GM18517 (cell line): Measurements from ENCODE around the gene IGF1.

Source experiments
- ATAC-seq: cut with Tn5 transposase; IDR thresholded peaks from one replicate; pipeline ENCODE4 v1.9.1; 2021; ENCODE audit warnings: mild to moderate bottlenecking, moderate library complexity; ENCODE audit not compliant: unreplicated experiment

The IGF1 gene

DNA sequence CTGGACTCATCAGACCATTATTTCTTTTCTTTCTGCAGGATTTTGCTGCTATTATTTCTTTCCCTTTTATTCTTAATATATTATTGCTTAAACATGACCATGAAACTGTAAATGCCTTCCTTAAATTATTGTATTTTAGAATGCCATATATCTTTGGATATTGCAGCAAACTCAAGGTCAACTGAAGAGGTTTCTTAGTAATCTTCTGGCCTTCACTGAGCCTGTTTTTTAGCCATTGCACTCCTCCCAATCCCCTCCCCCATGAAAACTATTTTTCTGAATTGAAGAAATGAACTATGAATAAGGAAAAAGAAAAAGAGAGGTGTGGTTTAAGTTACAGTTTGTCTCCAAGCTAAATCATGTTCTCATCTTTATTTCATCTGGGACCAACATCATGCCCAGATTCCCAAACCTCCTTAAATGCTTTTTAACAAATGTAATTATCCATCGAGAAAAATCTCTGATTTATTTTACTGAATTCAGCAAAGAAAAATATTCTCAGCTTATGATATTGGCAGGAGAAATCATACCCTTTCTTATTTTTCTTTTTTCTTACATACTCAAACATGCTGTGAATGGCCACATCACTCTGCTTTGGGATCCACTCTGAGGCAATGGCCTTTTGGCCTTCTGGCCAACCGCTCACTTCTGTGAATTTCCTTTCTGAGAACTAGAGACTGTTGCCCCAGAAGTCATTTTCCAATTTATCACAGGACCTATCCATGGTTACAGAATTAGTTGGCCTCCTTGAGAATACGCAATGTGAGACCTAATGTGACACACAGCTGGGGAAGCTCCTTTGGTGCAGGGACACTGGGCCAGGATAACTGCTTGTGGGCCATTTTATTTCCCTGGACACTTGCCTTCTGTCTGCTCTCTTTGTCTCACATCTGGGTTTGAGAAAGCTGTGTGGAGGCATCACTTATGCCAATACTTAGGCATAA, 50.9 kb downstream of the IGF1 start:
- ATAC-seq, result no peak

DNA sequence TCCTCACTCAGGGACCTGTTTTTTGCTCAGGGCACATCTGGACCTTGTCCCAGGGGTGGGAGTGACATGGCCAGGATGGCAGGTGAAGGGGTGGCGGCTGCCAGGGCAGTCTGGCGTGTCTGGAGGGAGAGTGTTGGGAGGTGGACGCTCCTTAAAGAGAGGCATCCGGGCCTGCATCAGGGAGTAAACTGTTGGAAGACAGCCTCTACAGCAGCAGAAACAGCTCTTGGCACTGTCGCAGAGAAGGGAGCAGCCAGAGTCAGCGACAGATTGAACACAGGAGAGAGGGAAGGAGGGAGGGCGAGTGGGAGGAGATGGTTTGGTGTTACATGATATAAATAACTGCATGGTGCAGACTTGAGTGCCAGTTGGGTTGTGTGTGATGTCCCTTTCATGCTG, 52.8 kb downstream of the IGF1 start:
- no peak for ATAC-seq

DNA sequence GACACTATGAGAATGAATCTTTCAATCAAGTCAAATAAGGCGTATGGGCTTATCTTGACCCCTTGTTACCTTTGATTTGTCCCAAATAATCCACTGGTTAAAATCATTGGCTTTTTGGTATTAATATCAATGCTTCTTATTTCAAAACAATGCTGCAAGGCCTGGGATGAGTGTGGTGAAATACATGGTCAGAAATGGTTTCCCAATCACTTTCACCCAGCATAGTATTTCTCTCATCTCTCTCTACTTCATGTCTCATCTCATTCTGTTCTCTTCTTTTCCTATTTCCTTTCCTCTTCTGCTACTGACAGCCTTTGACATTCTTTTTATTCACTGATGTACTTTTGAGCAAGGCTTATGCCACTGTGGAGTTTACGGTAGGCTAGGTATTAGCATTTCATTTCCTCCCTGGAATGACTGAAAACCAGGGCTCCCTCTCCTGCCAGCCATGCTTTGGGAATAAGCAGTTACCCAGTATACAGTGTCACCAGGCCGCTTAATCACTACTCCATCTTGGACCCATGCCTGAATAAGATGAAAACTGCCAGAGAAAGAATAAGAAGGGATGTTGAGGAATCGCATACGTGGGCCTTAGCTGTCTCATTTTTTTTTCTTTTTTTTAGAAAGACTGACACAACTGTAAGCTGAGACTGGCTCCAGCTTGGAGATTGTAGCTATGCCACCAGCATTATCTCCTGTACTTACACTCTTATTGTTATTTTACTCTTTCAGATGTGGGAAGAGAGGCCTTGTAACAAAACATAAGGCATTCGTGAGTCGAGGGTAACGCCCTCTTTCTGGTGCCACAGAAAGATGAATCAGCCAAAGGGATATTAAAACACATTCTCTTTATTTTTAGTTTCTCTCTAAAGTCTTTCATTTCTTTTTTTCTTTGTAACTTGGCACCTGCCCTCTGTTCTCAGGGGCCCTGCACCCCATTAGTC, 53.5 kb downstream of the IGF1 start:
- ATAC-seq, result no peak

GRCh38 chr12:102425109-102426039, 55.0 kb downstream of the IGF1 start:
- ATAC-seq, result no peak

DNA sequence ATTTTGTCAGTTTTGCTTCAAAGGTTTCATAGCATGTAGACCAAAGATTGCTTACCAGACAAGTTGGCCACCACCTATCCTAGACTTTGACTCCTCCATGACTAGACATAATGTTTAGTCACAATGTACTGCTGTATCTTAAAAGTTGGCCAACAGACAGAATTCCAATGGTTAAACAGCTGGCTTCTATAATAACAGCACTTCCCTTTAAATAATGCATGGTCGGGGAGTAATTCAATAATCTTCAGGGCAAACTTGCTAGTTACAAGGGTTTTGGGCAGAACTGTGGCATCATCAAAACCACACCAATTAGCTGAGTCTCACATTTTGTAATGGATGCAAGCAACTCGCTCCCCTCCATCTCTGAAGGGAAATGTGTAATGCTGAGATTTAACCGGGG, 56.9 kb downstream of the IGF1 start:
- no peak for ATAC-seq

GRCh38 chr12:102421802-102422583, 58.4 kb downstream of the IGF1 start:
- no peak for ATAC-seq

- no peak for ATAC-seq
Observed at GRCh38 chr12:102419094-102419764, 61.1 kb downstream of the IGF1 start.

GRCh38 chr12:102417055-102417454, 63.3 kb downstream of the IGF1 start:
- ATAC-seq, result no peak

GRCh38 chr12:102415515-102415914, 64.8 kb downstream of the IGF1 start:
- no peak for ATAC-seq

DNA sequence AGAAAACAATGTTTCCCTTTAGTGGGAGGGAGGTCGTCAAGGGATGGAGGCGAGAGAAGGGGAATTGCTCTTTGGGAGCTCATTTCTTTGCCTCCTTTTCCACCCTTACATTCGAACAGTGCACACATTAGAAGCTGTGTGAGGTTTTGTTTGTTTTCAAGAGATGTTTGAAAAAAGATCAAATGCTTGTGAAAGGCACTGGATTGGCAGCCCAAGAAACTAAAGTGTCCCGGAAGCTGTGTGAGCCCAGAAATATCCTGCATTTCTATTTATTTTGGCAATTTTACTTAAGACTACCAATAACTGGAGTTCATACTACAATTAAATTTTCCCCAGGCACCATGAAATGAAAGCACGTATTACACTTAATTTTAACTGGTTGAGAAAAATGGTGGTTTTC, 67.0 kb downstream of the IGF1 start:
- ATAC-seq, result no peak

- no peak for ATAC-seq
Observed at GRCh38 chr12:102410511-102410910, 69.9 kb downstream of the IGF1 start.

DNA sequence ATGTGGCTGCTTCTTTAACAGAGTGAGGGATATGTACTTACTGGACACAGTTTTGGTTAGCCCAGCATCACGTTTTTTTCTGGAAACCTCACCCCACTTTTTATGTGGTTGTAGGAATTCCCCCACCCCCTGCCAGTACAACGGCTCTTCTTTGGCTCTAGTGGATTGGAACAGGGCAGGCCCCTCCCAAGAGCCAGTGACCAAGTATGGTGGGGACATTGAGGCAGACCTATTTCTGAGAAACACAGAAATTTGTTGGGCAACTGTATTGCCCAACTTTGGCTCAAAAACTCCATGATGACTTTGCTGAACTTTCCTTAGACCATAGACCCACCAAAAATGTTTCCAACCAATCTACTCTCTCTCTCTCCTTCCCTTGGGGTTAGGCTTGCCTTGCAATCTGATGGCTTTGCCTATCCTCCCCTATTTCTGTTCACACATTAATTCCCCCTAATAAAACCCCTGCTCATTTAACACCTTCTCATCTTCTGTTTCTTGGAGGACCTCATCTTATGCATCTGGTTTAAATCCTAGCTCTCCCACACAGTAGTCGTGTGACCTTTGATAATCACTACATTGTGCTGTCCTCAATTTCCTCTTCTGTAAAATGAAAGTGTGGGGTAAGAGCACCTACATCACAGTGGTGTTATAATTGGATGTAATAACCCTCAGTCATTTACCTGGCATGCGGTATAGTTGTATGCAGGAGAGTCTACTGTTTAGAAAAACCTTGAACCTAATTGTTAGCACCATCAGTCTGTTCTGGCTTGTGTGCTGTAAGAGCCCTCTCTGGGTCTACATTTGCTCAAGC, 71.7 kb downstream of the IGF1 start:
- no peak for ATAC-seq

DNA sequence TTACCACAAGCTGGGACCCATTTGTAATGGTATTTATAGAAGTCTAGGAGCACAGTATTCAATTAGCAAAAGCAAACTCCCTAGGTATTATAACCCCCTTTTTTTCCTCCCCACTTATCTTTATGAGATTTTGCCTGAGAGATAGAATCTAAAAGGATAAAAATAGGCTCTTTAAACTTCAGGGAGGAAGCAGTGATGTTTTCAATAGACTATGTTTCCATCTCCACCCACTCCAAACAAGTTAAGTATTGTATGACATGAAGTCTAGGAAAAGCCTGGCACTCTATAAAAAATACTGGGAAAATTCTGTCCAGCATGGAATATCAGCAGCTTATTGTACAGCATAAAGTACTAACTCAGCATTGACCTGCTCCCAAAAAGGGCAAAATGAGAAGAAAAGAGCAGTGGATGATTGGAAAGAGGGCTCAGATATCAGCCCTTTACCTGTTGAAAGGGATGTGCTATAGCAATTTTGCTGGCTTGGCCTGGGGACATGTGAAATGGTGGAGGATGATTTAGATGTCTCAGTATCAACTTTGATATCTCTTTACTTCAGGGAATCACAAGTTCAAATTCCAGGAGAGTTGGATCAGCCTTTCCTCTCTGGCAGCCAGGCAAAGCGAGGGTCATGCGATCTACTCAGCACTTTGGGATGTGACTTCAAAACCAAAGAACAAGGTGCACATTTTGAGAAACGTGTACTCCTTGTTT, 72.4 kb downstream of the IGF1 start:
- no peak for ATAC-seq

DNA sequence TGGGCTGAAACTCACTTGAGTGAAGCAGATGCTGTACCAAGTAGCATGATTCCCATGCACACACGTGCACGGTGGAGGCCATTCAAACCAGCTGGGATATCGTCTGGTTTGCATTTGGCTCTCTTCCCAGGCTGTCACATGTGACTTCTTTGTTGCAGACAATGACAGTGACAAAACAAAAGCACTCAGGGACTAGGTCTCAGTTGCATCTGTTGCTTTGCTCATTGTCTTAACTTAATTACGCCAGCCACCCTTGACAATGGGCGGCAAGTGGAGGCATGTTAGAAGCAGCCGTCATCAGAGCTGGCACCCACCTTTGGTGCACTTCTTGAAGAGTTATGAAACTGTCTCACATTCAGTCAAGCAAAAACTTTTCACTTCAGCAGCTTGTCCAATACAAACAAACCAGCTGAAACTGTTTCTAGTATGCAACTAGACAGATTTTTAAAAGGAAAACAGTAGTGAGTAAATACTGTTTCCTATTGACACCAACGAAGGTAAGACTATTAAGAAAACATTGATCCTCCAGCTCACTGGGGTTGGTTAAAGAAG, 74.3 kb downstream of the IGF1 start:
- ATAC-seq, result peak; percentile 70

- no peak for ATAC-seq
Observed at GRCh38 chr12:102401087-102401486, 79.3 kb downstream of the IGF1 start.

GRCh38 chr12:102399653-102400052, 80.7 kb downstream of the IGF1 start:
- no peak for ATAC-seq

DNA sequence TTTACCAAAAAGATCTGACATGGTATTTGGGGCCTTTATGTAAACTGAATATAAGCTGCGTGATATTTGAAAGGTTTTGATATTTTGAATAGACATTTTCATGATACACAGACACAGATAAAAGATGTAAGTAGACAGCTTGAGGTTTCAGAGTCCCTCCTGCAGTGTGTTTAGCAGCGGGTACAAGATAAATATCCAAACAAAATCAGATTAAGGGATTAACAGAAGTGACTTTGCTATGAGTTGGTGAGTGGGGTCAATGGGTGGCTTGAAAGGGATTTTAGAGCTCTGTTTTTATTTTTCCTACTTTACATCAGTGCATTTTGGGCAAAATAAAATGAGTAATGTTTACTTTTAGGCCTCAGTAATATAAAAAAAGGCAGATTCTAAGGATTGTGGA, 84.1 kb downstream of the IGF1 start:
- no peak for ATAC-seq

GRCh38 chr12:102394200-102394599, 86.2 kb downstream of the IGF1 start:
- ATAC-seq, result no peak
